Mesodermal cell (in vitro differentiated cells): ENCODE data around the gene CPHXL2.

Experiments
- H3K27ac ChIP-seq: 2 replicates; pipeline ENCODE4 v1.7.0; 2013; ENCODE audit warnings: mild to moderate bottlenecking, low read depth, low read length, moderate library complexity; ENCODE audit not compliant: severe bottlenecking
- H3K36me3 ChIP-seq: 2 replicates; pipeline ENCODE4 v1.7.1; 2013; ENCODE audit warnings: mild to moderate bottlenecking, low read length, moderate library complexity; ENCODE audit not compliant: control insufficient read depth, insufficient read depth
- H3K4me1 ChIP-seq: one replicate; pipeline ENCODE4 v1.7.1; 2013; ENCODE audit warnings: mild to moderate bottlenecking, low read length; ENCODE audit not compliant: insufficient read depth, control insufficient read depth, poor library complexity, severe bottlenecking
- H3K4me3 ChIP-seq: 2 replicates; pipeline ENCODE4 v1.7.0; 2013; ENCODE audit warnings: low read length, control low read depth, mild to moderate bottlenecking; ENCODE audit not compliant: insufficient read depth, poor library complexity, severe bottlenecking; ENCODE audit errors: extremely low read depth
- H3K9me3 ChIP-seq: 2 replicates; pipeline ENCODE4 v1.7.1; 2013; ENCODE audit warnings: mild to moderate bottlenecking, low read length, moderate library complexity; ENCODE audit not compliant: control insufficient read depth
- WGBS, 2 experiments: methylation state at CpG; one replicate each; pipeline ENCODE4 v1.1.5; 2013; ENCODE audit warnings: missing lambda C conversion rate in 2 of 2; ENCODE audit not compliant: insufficient coverage in 2 of 2; 5-methylcytosine and 5-hydroxymethylcytosine counted together

CPHXL2 gene

GRCh38 chr16:75682308-75682707 is 5.5 kb upstream of the CPHXL2 start:
- 90 to 93% methylated on average over 13 to 14 of the region's 14 CpGs for WGBS, 2 experiments
- Histone ChIP-seq H3K36me3 (no peaks in the 10 kb centered on the region), H3K4me1 (no peaks in the 10 kb centered on the region), H3K9me3 (peaks cover 13% of the 10 kb centered on the region), H3K4me3 (no peak overlapping the region), H3K27ac (no peak overlapping the region)

- Histone ChIP-seq H3K27ac (no peak overlapping the region), H3K36me3 (no peaks in the 10 kb centered on the region), H3K4me3 (no peak overlapping the region), H3K9me3 (peaks cover 8% of the 10 kb centered on the region), H3K4me1 (no peaks in the 10 kb centered on the region)
- 87 to 98% methylated on average over 5 of the region's 5 CpGs for WGBS, 2 experiments
These were observed 2.6 kb upstream of the CPHXL2 start for GRCh38 chr16:75679366-75679765.

- no peak overlapping the region for H3K27ac ChIP-seq
- no peaks in the 10 kb centered on the region for H3K36me3 ChIP-seq
- H3K4me3 ChIP-seq, result no peak overlapping the region
- no peaks in the 10 kb centered on the region for H3K4me1 ChIP-seq
- no peaks in the 10 kb centered on the region for H3K9me3 ChIP-seq
These were observed 9.3 kb downstream of the CPHXL2 start for GRCh38 chr16:75667503-75667902.

- 85 to 100% methylated on average over 1 to 3 of the region's 4 CpGs for WGBS, 2 experiments
- no peaks in the 10 kb centered on the region for H3K9me3 ChIP-seq
- H3K4me1 ChIP-seq, result no peaks in the 10 kb centered on the region
- no peak overlapping the region for H3K4me3 ChIP-seq
- peaks cover 38% of the 10 kb centered on the region for H3K36me3 ChIP-seq
- no peak overlapping the region for H3K27ac ChIP-seq
These were observed 16.0 kb downstream of the CPHXL2 start for GRCh38 chr16:75660726-75661302.

GRCh38 chr16:75660321-75660720 is 16.5 kb downstream of the CPHXL2 start:
- H3K4me1 ChIP-seq, result no peaks in the 10 kb centered on the region
- H3K9me3 ChIP-seq, result no peaks in the 10 kb centered on the region
- peaks cover 43% of the 10 kb centered on the region for H3K36me3 ChIP-seq
- H3K4me3 ChIP-seq, result no peak overlapping the region
- 91 to 100% methylated on average over 4 to 6 of the region's 6 CpGs for WGBS, 2 experiments
- no peak overlapping the region for H3K27ac ChIP-seq

GRCh38 chr16:75658175-75658574 is 18.6 kb downstream of the CPHXL2 start:
- Histone ChIP-seq H3K27ac (no peak overlapping the region), H3K36me3 (peaks cover 63% of the 10 kb centered on the region), H3K9me3 (no peaks in the 10 kb centered on the region), H3K4me1 (no peaks in the 10 kb centered on the region), H3K4me3 (no peak overlapping the region)
- WGBS, 2 experiments, result 80 to 100% methylated on average over 2 of the region's 2 CpGs

- H3K36me3 ChIP-seq, result peaks cover 59% of the 10 kb centered on the region
- H3K4me1 ChIP-seq, result peaks cover 8% of the 10 kb centered on the region
- WGBS, 2 experiments, result no CpG with 5 or more reads among the region's 1 CpG
- no peaks in the 10 kb centered on the region for H3K9me3 ChIP-seq
- H3K4me3 ChIP-seq, result no peak overlapping the region
- no peak overlapping the region for H3K27ac ChIP-seq
These were observed 22.9 kb downstream of the CPHXL2 start for GRCh38 chr16:75653922-75654321.

GRCh38 chr16:75648265-75649076 is 28.3 kb downstream of the CPHXL2 start:
- peaks cover 12% of the 10 kb centered on the region for H3K4me1 ChIP-seq
- H3K4me3 ChIP-seq, result peak overlapping the region; percentile 97
- H3K9me3 ChIP-seq, result no peaks in the 10 kb centered on the region
- H3K27ac ChIP-seq, result peak overlapping the region; percentile 75
- H3K36me3 ChIP-seq, result peaks cover 34% of the 10 kb centered on the region
- 0 to 1% methylated on average over 47 to 53 of the region's 62 CpGs for WGBS, 2 experiments

- Histone ChIP-seq H3K27ac (peak within 1 kb of the TSS; percentile 75), H3K4me3 (peak within 1 kb of the TSS; percentile 97), H3K4me1 (peaks cover 12% of the 10 kb centered on the region), H3K9me3 (no peaks in the 10 kb centered on the region), H3K36me3 (peaks cover 37% of the 10 kb centered on the region)
- 0% methylated on average over 68 to 72 of the region's 76 CpGs for WGBS, 2 experiments
These were observed 29.1 kb downstream of the CPHXL2 start, which contains the start of the genes KARS1 and TERF2IP for GRCh38 chr16:75647492-75648264. Gene KARS1, minus strand, starts transcription at chr16:75647665. Its CDS starts 26 bp downstream, at chr16:75647639. Gene TERF2IP, plus strand, starts transcription at chr16:75647773. Its CDS starts 110 bp downstream, at chr16:75647883.

- Histone ChIP-seq H3K9me3 (no peaks in the 10 kb centered on the region), H3K4me1 (peaks cover 12% of the 10 kb centered on the region), H3K27ac (peak overlapping the region; percentile 64), H3K4me3 (peak overlapping the region; percentile 97), H3K36me3 (peaks cover 43% of the 10 kb centered on the region)
- WGBS, 2 experiments, result 0% methylated on average over 15 to 17 of the region's 18 CpGs
These were observed 29.7 kb downstream of the CPHXL2 start for GRCh38 chr16:75647112-75647491.
